Osteocyte (in vitro differentiated cells): Measurements from ENCODE around the gene TPRG1L. TPM values are rescaled to one million over a fixed set of nuclear protein-coding genes. Genes with fewer than 3 reads are reported as not detected.

Source experiments
- DNase-seq: peaks from one replicate; pipeline ENCODE4 v3.0.0; 2021; ENCODE audit warnings: mixed read lengths; ENCODE audit not compliant: unreplicated experiment; ENCODE audit errors: extremely low spot score
- H3K27ac Mint-ChIP-seq: one replicate; pipeline ENCODE4 v1.8.0; 2021; ENCODE audit warnings: mild to moderate bottlenecking, mixed read lengths; ENCODE audit not compliant: unreplicated experiment
- H3K27me3 Mint-ChIP-seq: one replicate; pipeline ENCODE4 v1.8.0; 2021; ENCODE audit warnings: mixed read lengths; ENCODE audit not compliant: unreplicated experiment
- H3K36me3 Mint-ChIP-seq: one replicate; pipeline ENCODE4 v1.8.0; 2021; ENCODE audit warnings: mixed read lengths; ENCODE audit not compliant: unreplicated experiment
- H3K4me1 Mint-ChIP-seq: one replicate; pipeline ENCODE4 v1.8.0; 2021; ENCODE audit warnings: mixed read lengths; ENCODE audit not compliant: unreplicated experiment
- H3K4me3 Mint-ChIP-seq: one replicate; pipeline ENCODE4 v1.8.0; 2021; ENCODE audit warnings: mild to moderate bottlenecking, moderate library complexity, mixed read lengths; ENCODE audit not compliant: unreplicated experiment
- H3K9me3 Mint-ChIP-seq: one replicate; pipeline ENCODE4 v1.8.0; 2021; ENCODE audit warnings: mixed read lengths; ENCODE audit not compliant: unreplicated experiment
- total RNA-seq: library from RNA; stranded (reverse); gene quantifications from 2 replicates; pipeline ENCODE4 v1.2.1, GENCODE V29; 2021
- TF ChIP-seq, protein P1 (sequence below): fragments of 200-600 bp; sonication (generic); IDR thresholded peaks from 2 replicates; pipeline ENCODE4 v1.5.0; 2021; ENCODE audit warnings: antibody characterized with exemption, mild to moderate bottlenecking, moderate library complexity

The TPRG1L gene
- total RNA-seq, 1 donor from 2014 or later: 49.1 TPM

DNA sequence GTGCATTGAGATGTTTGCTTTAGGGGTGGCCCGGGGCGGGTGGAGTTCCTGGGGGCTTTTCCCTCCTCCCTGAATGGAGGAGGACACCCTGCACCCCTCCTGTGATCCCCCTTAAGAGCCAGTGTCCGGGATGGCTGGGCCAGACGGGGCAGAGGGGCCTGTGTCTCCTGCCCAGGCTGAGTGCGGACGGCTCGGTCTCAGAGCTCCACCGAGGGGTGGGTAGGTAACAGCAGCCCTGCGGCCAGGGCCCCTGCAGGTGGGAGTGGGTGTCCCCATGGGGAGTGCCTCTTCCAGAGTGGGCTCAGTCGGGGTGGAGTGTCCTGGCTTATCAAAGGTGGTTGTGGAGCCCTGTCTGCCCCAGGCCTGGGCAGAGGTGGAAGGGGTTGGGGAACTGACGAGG lies 50.6 kb downstream of the TPRG1L start:
- DNase-seq: no peak
- Mint-ChIP-seq H3K27me3 (peaks cover 9% of the 10 kb centered on the region), H3K4me3 (no peak overlapping the region), H3K36me3 (no peaks in the 10 kb centered on the region), H3K27ac (no peak overlapping the region), H3K9me3 (no peaks in the 10 kb centered on the region), H3K4me1 (peaks cover 19% of the 10 kb centered on the region)
- TF ChIP-seq, protein P1, sequence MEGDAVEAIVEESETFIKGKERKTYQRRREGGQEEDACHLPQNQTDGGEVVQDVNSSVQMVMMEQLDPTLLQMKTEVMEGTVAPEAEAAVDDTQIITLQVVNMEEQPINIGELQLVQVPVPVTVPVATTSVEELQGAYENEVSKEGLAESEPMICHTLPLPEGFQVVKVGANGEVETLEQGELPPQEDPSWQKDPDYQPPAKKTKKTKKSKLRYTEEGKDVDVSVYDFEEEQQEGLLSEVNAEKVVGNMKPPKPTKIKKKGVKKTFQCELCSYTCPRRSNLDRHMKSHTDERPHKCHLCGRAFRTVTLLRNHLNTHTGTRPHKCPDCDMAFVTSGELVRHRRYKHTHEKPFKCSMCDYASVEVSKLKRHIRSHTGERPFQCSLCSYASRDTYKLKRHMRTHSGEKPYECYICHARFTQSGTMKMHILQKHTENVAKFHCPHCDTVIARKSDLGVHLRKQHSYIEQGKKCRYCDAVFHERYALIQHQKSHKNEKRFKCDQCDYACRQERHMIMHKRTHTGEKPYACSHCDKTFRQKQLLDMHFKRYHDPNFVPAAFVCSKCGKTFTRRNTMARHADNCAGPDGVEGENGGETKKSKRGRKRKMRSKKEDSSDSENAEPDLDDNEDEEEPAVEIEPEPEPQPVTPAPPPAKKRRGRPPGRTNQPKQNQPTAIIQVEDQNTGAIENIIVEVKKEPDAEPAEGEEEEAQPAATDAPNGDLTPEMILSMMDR: no peak

DNA sequence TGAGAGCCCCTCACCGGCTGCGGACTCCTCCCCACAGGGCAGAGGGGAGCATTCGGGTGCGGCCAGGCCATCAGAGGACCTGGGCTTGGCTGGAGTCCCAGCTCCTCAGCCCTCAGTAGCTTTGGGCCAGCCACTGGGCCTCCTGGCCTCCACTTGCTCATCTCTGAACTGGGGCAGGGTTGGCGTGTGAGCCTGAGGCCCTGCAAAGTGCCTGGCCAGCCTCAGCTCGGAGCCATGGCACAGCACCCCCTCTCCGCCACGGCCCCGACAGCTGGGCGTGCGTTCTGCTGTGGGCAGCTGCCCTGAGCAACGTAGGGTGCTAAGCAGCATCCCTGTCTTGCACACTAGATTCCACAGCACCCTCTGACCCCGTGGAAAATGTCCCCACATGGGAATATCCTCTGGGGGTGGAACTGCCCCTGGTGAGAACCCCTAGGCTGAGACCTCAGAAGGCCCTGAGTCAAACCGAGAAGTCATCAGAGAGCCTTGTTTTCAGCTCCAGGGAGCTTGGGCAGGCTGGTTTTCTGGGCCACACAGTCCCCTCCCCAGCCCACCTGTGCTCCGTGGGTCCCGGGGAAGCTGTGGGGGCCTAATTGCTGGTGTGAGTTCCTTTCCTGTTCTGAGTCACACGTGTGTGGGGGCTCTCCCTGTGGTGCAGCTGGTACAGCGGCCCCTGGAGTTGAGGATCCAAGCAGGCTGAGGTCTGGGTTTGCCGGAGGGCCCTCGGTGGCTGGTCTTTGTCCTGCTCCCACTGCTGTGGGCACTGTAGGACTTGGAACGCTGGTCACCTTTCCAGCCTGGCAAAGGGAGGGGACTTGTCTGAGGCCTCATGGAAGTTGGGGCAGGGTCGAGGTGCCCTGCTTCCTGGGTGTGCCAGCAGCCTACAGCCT lies 52.0 kb downstream of the TPRG1L start:
- peaks cover 13% of the 10 kb centered on the region for H3K4me1 Mint-ChIP-seq

DNA sequence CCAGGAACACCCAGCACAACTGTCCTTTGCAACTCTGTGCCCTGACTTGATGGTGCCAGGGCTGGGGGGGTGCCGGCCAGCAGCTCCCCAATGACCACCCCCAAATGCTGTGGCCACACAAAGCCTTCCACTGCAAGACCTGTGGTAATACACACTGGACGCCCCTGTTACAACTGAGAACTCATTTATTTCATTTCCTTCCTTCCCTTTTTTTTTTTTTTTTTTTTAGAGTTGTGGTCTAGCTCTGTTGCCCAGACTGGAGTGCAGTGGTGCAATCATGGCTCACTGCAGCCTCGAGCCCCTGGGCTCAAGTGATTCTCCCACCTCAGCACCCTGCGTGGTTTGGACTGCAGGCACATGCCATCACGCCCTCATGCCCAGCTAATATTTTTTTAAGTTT lies 52.7 kb downstream of the TPRG1L start:
- Mint-ChIP-seq H3K27me3 (peaks cover 9% of the 10 kb centered on the region), H3K27ac (no peak overlapping the region), H3K4me3 (no peak overlapping the region), H3K4me1 (peaks cover 8% of the 10 kb centered on the region), H3K36me3 (no peaks in the 10 kb centered on the region), H3K9me3 (no peaks in the 10 kb centered on the region)
- TF ChIP-seq, protein P1: no peak
- no peak for DNase-seq

More for the DNA sequence above, 52.0 kb downstream of the TPRG1L start:
- no peak for DNase-seq
- Mint-ChIP-seq H3K27ac (no peak overlapping the region), H3K27me3 (peaks cover 9% of the 10 kb centered on the region), H3K36me3 (no peaks in the 10 kb centered on the region), H3K4me3 (no peak overlapping the region), H3K9me3 (no peaks in the 10 kb centered on the region)
- TF ChIP-seq, protein P1: no peak

DNA sequence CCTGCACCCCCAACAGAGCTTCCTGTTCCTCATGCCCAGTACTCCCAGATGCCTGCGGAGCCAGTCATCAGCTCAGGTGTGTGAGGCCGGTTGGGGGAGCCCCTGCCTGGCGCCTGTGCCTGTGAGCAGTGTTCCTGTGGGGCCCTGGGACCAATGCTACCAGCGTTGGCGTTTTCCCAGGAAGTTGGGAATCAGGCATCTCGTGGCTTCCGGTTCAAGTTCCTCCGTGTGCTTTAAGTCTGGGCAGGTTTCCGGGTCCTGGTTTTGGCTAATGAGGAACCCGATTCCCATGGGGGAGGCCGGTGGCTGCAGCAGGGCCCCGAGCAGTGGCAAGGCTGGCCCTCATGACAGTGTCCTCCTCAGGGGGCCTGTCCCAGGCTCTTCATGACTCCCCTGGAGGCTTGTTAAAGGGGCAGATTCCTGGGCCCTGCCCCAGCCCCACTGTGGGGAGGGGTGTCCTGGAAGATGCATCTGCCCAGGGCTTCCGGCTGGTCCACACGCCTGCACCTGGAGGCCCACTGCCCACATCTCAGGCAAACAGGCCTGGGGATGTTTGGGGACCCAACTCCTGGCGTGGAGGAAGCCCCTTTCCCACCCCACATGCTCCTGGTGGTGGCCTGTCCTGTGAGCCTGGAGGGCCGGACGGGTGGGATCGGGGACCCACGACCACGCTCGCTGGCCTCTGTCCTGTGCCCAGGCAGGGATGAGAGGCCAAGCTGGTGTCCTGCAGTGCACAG lies 53.7 kb downstream of the TPRG1L start:
- Mint-ChIP-seq H3K36me3 (no peaks in the 10 kb centered on the region), H3K9me3 (no peaks in the 10 kb centered on the region), H3K4me3 (no peak overlapping the region), H3K27ac (no peak overlapping the region), H3K4me1 (peaks cover 4% of the 10 kb centered on the region), H3K27me3 (peaks cover 9% of the 10 kb centered on the region)
- TF ChIP-seq, protein P1: no peak
- no peak for DNase-seq

DNA sequence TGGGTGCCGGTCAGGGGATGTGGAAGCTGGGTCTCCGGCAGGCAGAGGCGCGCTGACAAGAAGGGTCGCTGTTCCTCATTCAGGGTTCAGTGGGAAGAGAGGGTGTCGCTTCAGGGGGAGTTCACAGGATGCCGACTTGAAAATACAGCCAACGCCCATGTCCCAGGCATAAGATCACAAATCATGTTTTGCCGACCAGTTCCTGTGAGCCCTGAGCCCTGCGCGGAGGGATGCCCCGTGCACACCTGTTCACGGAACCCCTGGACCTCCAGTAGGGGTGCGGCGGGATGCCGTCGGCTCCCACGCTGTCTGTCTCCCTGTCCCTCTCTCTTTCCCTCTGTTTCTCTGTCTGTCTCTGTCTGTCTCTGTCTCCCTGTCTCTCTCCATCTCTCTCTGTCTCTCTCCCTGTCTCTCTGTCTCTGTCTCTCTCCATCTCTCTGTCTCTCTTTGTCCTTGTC lies 54.3 kb downstream of the TPRG1L start:
- DNase-seq: no peak
- Mint-ChIP-seq H3K36me3 (no peaks in the 10 kb centered on the region), H3K27me3 (peaks cover 9% of the 10 kb centered on the region), H3K27ac (no peak overlapping the region), H3K9me3 (no peaks in the 10 kb centered on the region), H3K4me3 (no peak overlapping the region), H3K4me1 (no peaks in the 10 kb centered on the region)
- TF ChIP-seq, protein P1: no peak
